ENCODE data around the gene CCDC33. TPM values are rescaled to one million over a fixed set of nuclear protein-coding genes. Genes with fewer than 3 reads are reported as not detected.

The CCDC33 gene
- total and polyA plus RNA-seq, 2 donors (not counting 3 experiments of a cell fraction or from before 2014, with no cell fraction given), result not detected

GRCh38 chr15:74217907-74218885 lies 17.9 kb upstream of the CCDC33 start:
- Histone ChIP-seq H3K9me3 (replicated peaks; ENCODE audit: control insufficient read depth, insufficient read depth, low read length) (no peaks in the 10 kb centered on the region), H3K9ac (replicated peaks; ENCODE audit: extremely low read depth, insufficient read depth, low read length) (no peak overlapping the region), H3K4me1 (ENCODE audit: control insufficient read depth, extremely low read depth, insufficient read depth, low read length) (no peaks in the 10 kb centered on the region), H3K27ac (ENCODE audit: insufficient read depth, low read depth, low read length) (no peak overlapping the region), H3K4me2 (ENCODE audit: insufficient read depth, low read length) (no peak overlapping the region), H3K9me1 (replicated peaks; ENCODE audit: control insufficient read depth, extremely low read depth, insufficient read depth, low read length) (no peaks in the 10 kb centered on the region), H2AFZ (ENCODE audit: low read depth, low read length) (no peak overlapping the region), H3K4me3 (replicated peaks in 1 of 3; ENCODE audit: insufficient read depth in 1 of 3, low read depth in 1 of 3, low read length in 3 of 3) (no peak overlapping the region), H3K79me2 (ENCODE audit: control insufficient read depth, insufficient read depth, low read length) (no peaks in the 10 kb centered on the region), H3K27me3 (ENCODE audit: control insufficient read depth in 2 of 2, insufficient read depth in 2 of 2, low read length in 2 of 2) (peaks cover 5 to 15% of the 10 kb centered on the region in 2 experiments), H3K36me3 (ENCODE audit: control insufficient read depth in 2 of 2, extremely low read depth in 1 of 2, insufficient read depth in 2 of 2, low read length in 2 of 2) (no peaks in the 10 kb centered on the region), H4K20me1 (replicated peaks; ENCODE audit: control insufficient read depth, extremely low read depth, insufficient read depth, low read length) (no peaks in the 10 kb centered on the region)
- POLR2A ChIA-PET, result no interaction called here
- intact Hi-C loops (cut with micrococcal nuclease) (no loop called here), dilution Hi-C loops (cut with MboI; ENCODE audit: extremely low pct_ligation_motif_present, low sequenced_read_pairs) (no loop called here)
- FAIRE-seq, result no peak
- no TSS peak for BruUV-seq (replicated peaks)
- no peak for DNase-seq (ENCODE audit: low read depth, low spot score)
- CTCF ChIA-PET, result no interaction called here
- no peak for TF ChIP-seq POLR2A (IDR thresholded peaks at IDR 0.05; ENCODE audit: low read depth, low read length)
- no peak for TF ChIP-seq EZH2 (IDR thresholded peaks at IDR 0.05; ENCODE audit: borderline replicate concordance, low read depth, low read length, severe bottlenecking)
- no peak for TF ChIP-seq MYC (IDR thresholded peaks at IDR 0.05; ENCODE audit: low read depth, low read length)
- TF ChIP-seq GATA2 (IDR thresholded peaks at IDR 0.05; ENCODE audit: insufficient read depth, insufficient read length, low read depth, low read length), result no peak
- no peak for TF ChIP-seq POLR2AphosphoS5 (IDR thresholded peaks at IDR 0.05; ENCODE audit: insufficient read depth, low read depth, low read length)

Data from endothelial cell of umbilical vein (primary cell).